CD4-positive, alpha-beta T cell (primary cell): ENCODE measurements around the gene MKNK2. TPM values are rescaled to one million over a fixed set of nuclear protein-coding genes. Genes with fewer than 3 reads are reported as not detected.
"Not testable (repeated sequence)": the region's sequence is repeated elsewhere in the genome, so short reads cannot be mapped to it uniquely, and the experiment has no call there.

Experiments used
- ATAC-seq: fragments of 200-7000 bp; cut with Tn5 transposase; one replicate; pipeline ENCODE4 v1.10.0; 2022; ENCODE audit warnings: mild to moderate bottlenecking; ENCODE audit not compliant: poor library complexity
- CTCF ChIA-PET: fragments of 350-600 bp; sonication (Branson Sonifier 250); formaldehyde crosslinking; loops from one replicate; lab custom pipeline; 2021; ENCODE audit warnings: antibody characterized with exemption, inconsistent platforms; lab: Charles Lee
- POLR2A ChIA-PET: fragments of 350-600 bp; sonication (Branson Sonifier 250); formaldehyde crosslinking; loops from one replicate; lab custom pipeline; 2021; ENCODE audit warnings: antibody characterized with exemption, inconsistent platforms; lab: Charles Lee
- DNase-seq, 14 experiments: peaks; one replicate each; pipeline ENCODE4 v3.0.0-alpha.2; 2013 to 2020; ENCODE audit warnings: mixed read lengths in 2 of 14
- H3K27ac ChIP-seq, 2 donors: one replicate each; pipeline versions ENCODE4 v1.5.1 to v1.7.0; 2013; ENCODE audit warnings: low read length in 2 of 2, low read depth in 1 of 2, mild to moderate bottlenecking in 1 of 2
- H3K27me3 ChIP-seq, 2 experiments: 1 replicate in 1 of 2; 2 replicates in 1 of 2; pipeline versions ENCODE4 v1.6.1 to v1.7.0; 2013; ENCODE audit warnings: low read length in 2 of 2, control low read depth in 1 of 2, mild to moderate bottlenecking in 1 of 2, moderate library complexity in 1 of 2; ENCODE audit not compliant: insufficient read depth in 2 of 2, control insufficient read depth in 1 of 2
- H3K36me3 ChIP-seq: one replicate; pipeline ENCODE4 v1.6.1; 2013; ENCODE audit warnings: low read length, control low read depth; ENCODE audit not compliant: insufficient read depth
- H3K4me1 ChIP-seq: one replicate; pipeline ENCODE4 v1.6.1; 2013; ENCODE audit warnings: low read length, control low read depth; ENCODE audit not compliant: insufficient read depth
- H3K4me3 ChIP-seq: one replicate; pipeline ENCODE4 v1.5.1; 2013; ENCODE audit warnings: mild to moderate bottlenecking, low read length, moderate library complexity
- H3K9me3 ChIP-seq, 2 experiments: 1 replicate in 1 of 2; 2 replicates in 1 of 2; pipeline versions ENCODE4 v1.6.1 to v1.7.0; 2013; ENCODE audit warnings: low read length in 2 of 2, mild to moderate bottlenecking in 2 of 2, control low read depth in 1 of 2, moderate library complexity in 1 of 2; ENCODE audit not compliant: control insufficient read depth in 1 of 2, insufficient read depth in 1 of 2
- H3K27ac Mint-ChIP-seq: one replicate; pipeline ENCODE4 v1.8.0; 2020; ENCODE audit warnings: mixed read lengths
- H3K27me3 Mint-ChIP-seq: one replicate; pipeline ENCODE4 v1.8.0; 2021; ENCODE audit warnings: mixed read lengths
- H3K36me3 Mint-ChIP-seq: one replicate; pipeline ENCODE4 v1.8.0; 2021; ENCODE audit warnings: low read depth, mixed read lengths
- H3K4me1 Mint-ChIP-seq: one replicate; pipeline ENCODE4 v1.8.0; 2021; ENCODE audit warnings: low read depth, mixed read lengths
- H3K4me3 Mint-ChIP-seq: one replicate; pipeline ENCODE4 v1.8.0; 2020; ENCODE audit warnings: mild to moderate bottlenecking, mixed read lengths
- H3K9me3 Mint-ChIP-seq: one replicate; pipeline ENCODE4 v1.8.0; 2020; ENCODE audit warnings: mixed read lengths
- CTCF ChIP-seq: fragments of 200-600 bp; IDR thresholded peaks from one replicate; pipeline ENCODE4 v1.8.0; 2022; ENCODE audit warnings: antibody characterized with exemption, mild to moderate bottlenecking
- intact Hi-C, 2 experiments: fragments of 100-400 bp; cut with DNase I in 1 of 2; cut with micrococcal nuclease in 1 of 2; formaldehyde crosslinking; loops; one replicate each; pipeline versions ENCODE4 v1.15.1 to v1.9.0; 2023 to 2025; cut with DNase I, micrococcal nuclease
- total RNA-seq, 174 experiments: library from RNA in 2 of 174; stranded (reverse) in 2 of 174; gene quantifications; one replicate each; pipeline ENCODE4 v1.2.3 and lab custom pipeline; 2021 to 2026

MKNK2 gene
- total RNA-seq, 2 experiments from 2014 or later = 325 to 347 TPM

- no peaks in the 10 kb centered on the region for H3K9me3 ChIP-seq
- no peak for DNase-seq
- H3K27ac ChIP-seq = peak overlapping the region; percentile 62 to 66
- no peak for ATAC-seq
- peak overlapping the region; percentile 29 for H3K4me3 ChIP-seq
- H3K4me1 ChIP-seq = peaks cover 93% of the 10 kb centered on the region
- peak overlapping the region; percentile 79 for H3K4me3 Mint-ChIP-seq
- peaks cover 30% of the 10 kb centered on the region for H3K36me3 Mint-ChIP-seq
- H3K27me3 Mint-ChIP-seq = no peaks in the 10 kb centered on the region
- H3K27ac Mint-ChIP-seq = peak overlapping the region; percentile 97
- peaks cover 15% of the 10 kb centered on the region for H3K36me3 ChIP-seq
- no peaks in the 10 kb centered on the region for H3K27me3 ChIP-seq
- no peaks in the 10 kb centered on the region for H3K9me3 Mint-ChIP-seq
- intact Hi-C loops = loop anchor here in 1 of 2 experiments (5.0 kb wide), 1 partner anchor 207 kb away; no protein-coding TSS in a partner anchor
- POLR2A ChIA-PET = interaction anchor here (0.6 to 1.5 kb wide), 6 partner anchors 12 to 621 kb away, joined by 3 to 5 read pairs (median 3); no protein-coding TSS in a partner anchor
- peaks cover 69% of the 10 kb centered on the region for H3K4me1 Mint-ChIP-seq
- CTCF ChIA-PET = no interaction called here
- TF ChIP-seq CTCF = no peak
These were observed 38.6 kb upstream of the MKNK2 start for GRCh38 chr19:2089727-2090053.

GRCh38 chr19:2089001-2089711 is 38.1 kb upstream of the MKNK2 start:
- DNase-seq (peak in 2 of 14 experiments; percentile 25 to 43), ATAC-seq (no peak)
- peaks cover 88% of the 10 kb centered on the region for H3K4me1 ChIP-seq
- peaks cover 15% of the 10 kb centered on the region for H3K36me3 ChIP-seq
- peaks cover 64% of the 10 kb centered on the region for H3K4me1 Mint-ChIP-seq
- H3K9me3 ChIP-seq = no peaks in the 10 kb centered on the region
- no peak overlapping the region for H3K4me3 ChIP-seq
- ChIA-PET POLR2A (interaction anchor here (0.8 to 1.5 kb wide), 4 partner anchors 11 to 57 kb away, joined by 3 to 5 read pairs (median 3); no protein-coding TSS in a partner anchor), CTCF (no interaction called here)
- no peaks in the 10 kb centered on the region for H3K27me3 ChIP-seq
- no peak for TF ChIP-seq CTCF
- H3K36me3 Mint-ChIP-seq = peaks cover 30% of the 10 kb centered on the region
- H3K27ac ChIP-seq = peak overlapping the region; percentile 62 to 66
- H3K4me3 Mint-ChIP-seq = peak overlapping the region; percentile 58
- no peaks in the 10 kb centered on the region for H3K27me3 Mint-ChIP-seq
- intact Hi-C loops = loop anchor here in 1 of 2 experiments (5.0 kb wide), 1 partner anchor 207 kb away; no protein-coding TSS in a partner anchor
- H3K27ac Mint-ChIP-seq = peak overlapping the region; percentile 97
- H3K9me3 Mint-ChIP-seq = no peaks in the 10 kb centered on the region

GRCh38 chr19:2087621-2088100 is 36.6 kb upstream of the MKNK2 start:
- POLR2A ChIA-PET = interaction anchor here (0.7 to 6.9 kb wide), 7 partner anchors 7 to 68 kb away, joined by 3 to 153 read pairs (median 4); partner anchors contain the start of genes IZUMO4 and MOB3A
- CTCF ChIA-PET = interaction anchor here (0.6 to 1.7 kb wide), 7 partner anchors 8 to 1388 kb away, joined by 3 to 5 read pairs (median 3); partner anchors contain the start of gene IZUMO4
- H3K27ac Mint-ChIP-seq = peak overlapping the region; percentile 97
- peaks cover 65% of the 10 kb centered on the region for H3K4me1 Mint-ChIP-seq
- intact Hi-C loops = loop anchor here in 1 of 2 experiments (5.0 kb wide), 1 partner anchor 205 kb away; no protein-coding TSS in a partner anchor
- peaks cover 4% of the 10 kb centered on the region for H3K36me3 ChIP-seq
- no peaks in the 10 kb centered on the region for H3K9me3 ChIP-seq
- no peaks in the 10 kb centered on the region for H3K9me3 Mint-ChIP-seq
- no peaks in the 10 kb centered on the region for H3K27me3 Mint-ChIP-seq
- H3K4me3 Mint-ChIP-seq = peak overlapping the region; percentile 75
- peaks cover 84% of the 10 kb centered on the region for H3K4me1 ChIP-seq
- H3K4me3 ChIP-seq = peak overlapping the region; percentile 22
- TF ChIP-seq CTCF = no peak
- ATAC-seq = no peak
- H3K27me3 ChIP-seq = no peaks in the 10 kb centered on the region
- H3K27ac ChIP-seq = peak overlapping the region; percentile 14 to 98
- peaks cover 43% of the 10 kb centered on the region for H3K36me3 Mint-ChIP-seq
- DNase-seq = peak in 4 of 14 experiments; percentile 24 to 67 (median 65)

- H3K4me3 Mint-ChIP-seq = peak overlapping the region; percentile 75
- H3K27ac ChIP-seq = peak overlapping the region; percentile 29 to 98
- intact Hi-C loops = loop anchor here in 1 of 2 experiments (5.0 kb wide), 1 partner anchor 205 kb away; no protein-coding TSS in a partner anchor
- H3K27me3 Mint-ChIP-seq, H3K27me3 ChIP-seq, H3K9me3 ChIP-seq, H3K36me3 ChIP-seq, H3K9me3 Mint-ChIP-seq: not testable (repeated sequence)
- peaks cover 84% of the 10 kb centered on the region for H3K4me1 ChIP-seq
- peaks cover 72% of the 10 kb centered on the region for H3K4me1 Mint-ChIP-seq
- ChIA-PET CTCF (interaction anchor here (0.6 to 1.7 kb wide), 7 partner anchors 9 to 1387 kb away, joined by 3 to 7 read pairs (median 3); partner anchors contain the start of genes IZUMO4 and MOB3A), POLR2A (interaction anchor here (0.7 to 6.9 kb wide), 7 partner anchors 8 to 67 kb away, joined by 3 to 153 read pairs (median 4); partner anchors contain the start of genes IZUMO4 and MOB3A)
- H3K4me3 ChIP-seq = peak overlapping the region; percentile 22
- peak overlapping the region; percentile 97 for H3K27ac Mint-ChIP-seq
- ATAC-seq (peak; percentile 3), DNase-seq (peak in 4 of 14 experiments; percentile 23 to 51 (median 48))
- H3K36me3 Mint-ChIP-seq = peaks cover 50% of the 10 kb centered on the region
These were observed 35.9 kb upstream of the MKNK2 start for GRCh38 chr19:2086695-2087620.
